CD14-positive monocyte (primary cell): ENCODE data around the gene NUP62CL. TPM values are rescaled to one million over a fixed set of nuclear protein-coding genes. Genes with fewer than 3 reads are reported as not detected.
A peak's percentile ranks its signal among the peaks of the same experiment; 100 is the strongest.

Experiments used
- DNase-seq, 3 donors: peaks; one replicate each; pipeline ENCODE4 v3.0.0-alpha.2; 2011 to 2022
- H2AFZ ChIP-seq: 2 replicates; pipeline ENCODE4 v1.6.0; 2012; ENCODE audit warnings: mild to moderate bottlenecking, low read depth, low read length, inconsistent platforms; ENCODE audit not compliant: insufficient read depth, poor library complexity, severe bottlenecking
- H3K27ac ChIP-seq, 2 donors: 1 replicate in 1 of 2; 2 replicates in 1 of 2; pipeline ENCODE4 v1.5.1; 2012 to 2013; ENCODE audit warnings: low read length in 2 of 2, control low read depth in 1 of 2, inconsistent platforms in 1 of 2, low read depth in 1 of 2, mild to moderate bottlenecking in 1 of 2
- H3K27me3 ChIP-seq, 2 donors: one replicate each; pipeline versions ENCODE4 v1.6.0 to v1.6.1; 2011 to 2013; ENCODE audit warnings: low read length in 2 of 2; ENCODE audit not compliant: control insufficient read depth in 2 of 2, insufficient read depth in 2 of 2
- H3K36me3 ChIP-seq, 2 donors: replicated peaks in 1 of 2; 1 replicate in 1 of 2; 2 replicates in 1 of 2; pipeline versions ENCODE4 v1.5.1 to v1.6.1; 2012 to 2013; ENCODE audit warnings: low read length in 2 of 2, control low read depth in 1 of 2, inconsistent platforms in 1 of 2, mild to moderate bottlenecking in 1 of 2; ENCODE audit not compliant: insufficient read depth in 2 of 2, control insufficient read depth in 1 of 2
- H3K4me1 ChIP-seq, 2 donors: 1 replicate in 1 of 2; 2 replicates in 1 of 2; pipeline versions ENCODE4 v1.5.1 to v1.6.1; 2012 to 2013; ENCODE audit warnings: low read length in 2 of 2, control low read depth in 1 of 2, inconsistent platforms in 1 of 2, mild to moderate bottlenecking in 1 of 2, moderate library complexity in 1 of 2; ENCODE audit not compliant: insufficient read depth in 2 of 2, control insufficient read depth in 1 of 2
- H3K4me2 ChIP-seq: replicated peaks from 2 replicates; pipeline ENCODE3; 2012; ENCODE audit warnings: low read length, moderate library complexity, mild to moderate bottlenecking; ENCODE audit not compliant: poor library complexity, severe bottlenecking; ENCODE audit errors: extremely low read depth
- H3K4me3 ChIP-seq, 3 experiments: fragments of 200-600 bp in 1 of 3; sonication (generic) in 1 of 3; replicated peaks in 1 of 3; 1 replicate in 2 of 3; 2 replicates in 1 of 3; pipeline ENCODE4 v1.5.1; 2011 to 2013; ENCODE audit warnings: low read length in 3 of 3, mild to moderate bottlenecking in 3 of 3, control low read depth in 2 of 3, low read depth in 2 of 3, inconsistent platforms in 1 of 3, moderate library complexity in 1 of 3
- H3K79me2 ChIP-seq: 2 replicates; pipeline ENCODE4 v1.6.0; 2012; ENCODE audit warnings: mild to moderate bottlenecking, control low read depth, inconsistent platforms, low read length, moderate library complexity; ENCODE audit not compliant: insufficient read depth
- H3K9ac ChIP-seq: 2 replicates; pipeline ENCODE4 v1.6.0; 2017; ENCODE audit warnings: low read length, mild to moderate bottlenecking; ENCODE audit not compliant: insufficient read depth, poor library complexity, severe bottlenecking
- H3K9me3 ChIP-seq, 2 donors: replicated peaks in 1 of 2; 1 replicate in 1 of 2; 2 replicates in 1 of 2; pipeline versions ENCODE4 v1.5.1 to v1.6.1; 2012 to 2013; ENCODE audit warnings: low read length in 2 of 2, control low read depth in 1 of 2; ENCODE audit not compliant: control insufficient read depth in 1 of 2, insufficient read depth in 1 of 2
- H4K20me1 ChIP-seq: 2 replicates; pipeline ENCODE4 v1.6.0; 2012; ENCODE audit warnings: mild to moderate bottlenecking, low read length, control low read depth, moderate library complexity; ENCODE audit not compliant: insufficient read depth
- H3K27ac Mint-ChIP-seq, 7 donors: one replicate each; pipeline ENCODE4 v1.8.0; 2020; ENCODE audit warnings: mild to moderate bottlenecking in 7 of 7, mixed read lengths in 7 of 7, moderate library complexity in 6 of 7, inconsistent platforms in 2 of 7
- H3K27me3 Mint-ChIP-seq, 3 donors: one replicate each; pipeline ENCODE4 v1.8.0; 2021 to 2022; ENCODE audit warnings: low read depth in 3 of 3, mild to moderate bottlenecking in 3 of 3, mixed read lengths in 3 of 3, moderate library complexity in 3 of 3, inconsistent platforms in 1 of 3
- H3K36me3 Mint-ChIP-seq, 2 donors: one replicate each; pipeline ENCODE4 v1.8.0; 2020; ENCODE audit warnings: mixed read lengths in 2 of 2, inconsistent platforms in 1 of 2, mild to moderate bottlenecking in 1 of 2
- H3K4me1 Mint-ChIP-seq: one replicate; pipeline ENCODE4 v1.8.0; 2020; ENCODE audit warnings: mild to moderate bottlenecking, mixed read lengths
- H3K4me3 Mint-ChIP-seq, 2 donors: one replicate each; pipeline ENCODE4 v1.8.0; 2020; ENCODE audit warnings: mild to moderate bottlenecking in 2 of 2, mixed read lengths in 2 of 2, moderate library complexity in 1 of 2
- H3K9me3 Mint-ChIP-seq, 7 donors: one replicate each; pipeline ENCODE4 v1.8.0; 2020 to 2022; ENCODE audit warnings: mixed read lengths in 7 of 7, mild to moderate bottlenecking in 6 of 7, moderate library complexity in 6 of 7, inconsistent platforms in 2 of 7
- CTCF ChIP-seq: fragments of 200-600 bp; IDR thresholded peaks from one replicate; pipeline ENCODE4 v1.8.0; 2022; ENCODE audit warnings: antibody characterized with exemption, mild to moderate bottlenecking
- WGBS: methylation state at CpG from one replicate; pipeline ENCODE4 v1.1.5; 2013; ENCODE audit warnings: missing lambda C conversion rate; ENCODE audit not compliant: insufficient coverage; 5-methylcytosine and 5-hydroxymethylcytosine counted together
- intact Hi-C, 2 donors: fragments of 100-400 bp; cut with micrococcal nuclease; formaldehyde crosslinking; loops; one replicate each; pipeline versions ENCODE4 v1.15.0 to v1.15.1; 2023
- polyA plus RNA-seq, 3 donors: library from polyadenylated mRNA; depleted of rRNA in 1 of 3; unstranded in 2 of 3; stranded (reverse) in 1 of 3; fragments of 300-500 nt in 2 of 3; fragments of >200 nt in 1 of 3; fragmentation: Illumina TruSeq in 2 of 3; gene quantifications; 1 replicate in 2 of 3; 2 replicates in 1 of 3; pipeline ENCODE4 v1.2.3, GENCODE V29; 2012 to 2021

The NUP62CL gene
- polyA plus RNA-seq, 3 donors: 0.09 TPM; not detected in 2

GRCh38 chrX:107154787-107155620, 51.2 kb downstream of the NUP62CL start:
- peaks cover 8 to 9% of the 10 kb centered on the region in 2 donors for H3K4me1 ChIP-seq
- peaks cover 0 to 5% (median 2%) of the 10 kb centered on the region in 7 donors for H3K9me3 Mint-ChIP-seq
- H3K4me2 ChIP-seq: peak overlapping the region; percentile 35
- intact Hi-C loops: no loop called here
- H3K9ac ChIP-seq: no peak overlapping the region
- no peaks in the 10 kb centered on the region for H3K79me2 ChIP-seq
- peaks cover 11% of the 10 kb centered on the region for H3K4me1 Mint-ChIP-seq
- peak overlapping the region; percentile 67 to 74 for H3K4me3 Mint-ChIP-seq
- H3K27me3 ChIP-seq: no peaks in the 10 kb centered on the region
- H3K36me3 Mint-ChIP-seq: no peaks in the 10 kb centered on the region
- H2AFZ ChIP-seq: no peak overlapping the region
- H3K36me3 ChIP-seq: no peaks in the 10 kb centered on the region
- peak overlapping the region in 1 of 3 experiments; percentile 32 for H3K4me3 ChIP-seq
- no peaks in the 10 kb centered on the region for H4K20me1 ChIP-seq
- H3K27me3 Mint-ChIP-seq: peaks cover 0 to 2% (median 0%) of the 10 kb centered on the region in 3 donors
- H3K27ac ChIP-seq: peak overlapping the region in 1 of 2 donors; percentile 12
- H3K9me3 ChIP-seq: no peaks in the 10 kb centered on the region
- TF ChIP-seq CTCF: no peak
- H3K27ac Mint-ChIP-seq: peak overlapping the region in 3 of 7 donors; percentile 54 to 83 (median 62)
- peak; percentile 21 to 46 (median 31) for DNase-seq
- WGBS: no CpG with 5 or more reads among the region's 6 CpGs

- peaks cover 0 to 5% (median 2%) of the 10 kb centered on the region in 7 donors for H3K9me3 Mint-ChIP-seq
- H3K36me3 Mint-ChIP-seq: no peaks in the 10 kb centered on the region
- Histone ChIP-seq H3K4me3 (no peak overlapping the region), H3K27ac (no peak overlapping the region), H3K4me1 (peaks cover 8 to 9% of the 10 kb centered on the region in 2 donors), H3K79me2 (no peaks in the 10 kb centered on the region), H3K9me3 (no peaks in the 10 kb centered on the region), H3K27me3 (no peaks in the 10 kb centered on the region), H3K4me2 (no peak overlapping the region), H3K36me3 (no peaks in the 10 kb centered on the region), H2AFZ (no peak overlapping the region), H3K9ac (no peak overlapping the region), H4K20me1 (no peaks in the 10 kb centered on the region)
- intact Hi-C loops: no loop called here
- peaks cover 0 to 2% (median 0%) of the 10 kb centered on the region in 3 donors for H3K27me3 Mint-ChIP-seq
- no peak overlapping the region for H3K4me3 Mint-ChIP-seq
- H3K27ac Mint-ChIP-seq: no peak overlapping the region
- no peak for DNase-seq
- no peak for TF ChIP-seq CTCF
- peaks cover 11% of the 10 kb centered on the region for H3K4me1 Mint-ChIP-seq
- no CpG with 5 or more reads among the region's 5 CpGs for WGBS
Observed at GRCh38 chrX:107153005-107153404, 53.2 kb downstream of the NUP62CL start.
